HCT116 (cell line): Measurements from ENCODE around the gene KMT2D.

Experiments used
- EZH2 ChIP-seq: fragments of 200-600 bp; sonication (generic); IDR thresholded peaks from 2 replicates; pipeline ENCODE4 v1.6.1; 2017; ENCODE audit warnings: antibody characterized with exemption, mixed run types
- EZH2phosphoT487 ChIP-seq: fragments of 200-600 bp; IDR thresholded peaks from 2 replicates; pipeline ENCODE4 v1.6.1; 2018; ENCODE audit warnings: antibody characterized with exemption, borderline replicate concordance

DNA sequence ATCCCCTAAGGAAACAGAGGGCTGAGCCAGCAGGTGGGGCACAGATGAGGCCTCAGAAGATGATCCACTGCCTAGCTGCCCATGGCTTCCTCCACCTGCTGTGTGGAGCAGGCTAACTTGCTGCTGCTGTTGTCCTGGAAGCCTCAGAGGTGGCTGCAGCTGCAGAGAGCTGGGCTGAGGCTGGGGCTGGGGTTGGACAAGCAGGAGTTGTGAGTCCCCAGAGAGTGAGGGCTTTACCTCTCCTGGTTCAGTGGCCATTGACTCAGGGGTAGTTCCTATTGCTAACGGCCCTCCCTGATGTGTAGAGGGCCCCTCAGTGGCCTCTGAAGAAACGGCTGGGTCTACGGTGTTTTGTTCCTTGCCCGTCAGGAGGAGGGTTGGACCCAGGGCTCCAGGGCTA lies 28.3 kb downstream of the KMT2D start:
- no peak for TF ChIP-seq EZH2phosphoT487
- no peak for TF ChIP-seq EZH2
